GM12892 (cell line): ENCODE results near the gene CNTNAP2.

ENCODE experiments used
- POLR2A ChIP-seq: IDR thresholded peaks from 2 replicates; pipeline ENCODE4 v1.6.1; 2011; ENCODE audit warnings: low read depth, low read length, control low read depth
- POLR2AphosphoS5 ChIP-seq: IDR thresholded peaks from 2 replicates; pipeline ENCODE4 v1.6.1; 2011; ENCODE audit warnings: low read depth, low read length, control low read depth
- TAF1 ChIP-seq: IDR thresholded peaks from 2 replicates; pipeline ENCODE4 v1.6.1; 2011; ENCODE audit warnings: low read depth, mild to moderate bottlenecking, control low read depth, low read length, borderline replicate concordance

- TF ChIP-seq POLR2A (no peak), POLR2AphosphoS5 (no peak), TAF1 (no peak)
These were observed 378.5 kb downstream of the CNTNAP2 start for GRCh38 chr7:146494952-146495596.
